Peyer's patch (tissue), 4 donors: Measurements from ENCODE around the gene RPE.

Experiments
- POLR2A ChIP-seq, 2 donors: fragments of 450-650 bp; IDR thresholded peaks; one replicate each; pipeline ENCODE4 v1.5.1; 2017; ENCODE audit warnings: antibody characterized with exemption in 2 of 2, mild to moderate bottlenecking in 2 of 2, moderate library complexity in 2 of 2
- TF ChIP-seq, protein P1 (sequence below), 6 experiments: fragments of 450-650 bp in 4 of 6; fragments of 200-600 bp in 2 of 6; sonication (generic) in 1 of 6; IDR thresholded peaks; one replicate each; pipeline ENCODE4 v1.5.1; 2017 to 2019; ENCODE audit warnings: antibody characterized with exemption in 6 of 6, mild to moderate bottlenecking in 3 of 6, moderate library complexity in 1 of 6

- TF ChIP-seq, protein P1, sequence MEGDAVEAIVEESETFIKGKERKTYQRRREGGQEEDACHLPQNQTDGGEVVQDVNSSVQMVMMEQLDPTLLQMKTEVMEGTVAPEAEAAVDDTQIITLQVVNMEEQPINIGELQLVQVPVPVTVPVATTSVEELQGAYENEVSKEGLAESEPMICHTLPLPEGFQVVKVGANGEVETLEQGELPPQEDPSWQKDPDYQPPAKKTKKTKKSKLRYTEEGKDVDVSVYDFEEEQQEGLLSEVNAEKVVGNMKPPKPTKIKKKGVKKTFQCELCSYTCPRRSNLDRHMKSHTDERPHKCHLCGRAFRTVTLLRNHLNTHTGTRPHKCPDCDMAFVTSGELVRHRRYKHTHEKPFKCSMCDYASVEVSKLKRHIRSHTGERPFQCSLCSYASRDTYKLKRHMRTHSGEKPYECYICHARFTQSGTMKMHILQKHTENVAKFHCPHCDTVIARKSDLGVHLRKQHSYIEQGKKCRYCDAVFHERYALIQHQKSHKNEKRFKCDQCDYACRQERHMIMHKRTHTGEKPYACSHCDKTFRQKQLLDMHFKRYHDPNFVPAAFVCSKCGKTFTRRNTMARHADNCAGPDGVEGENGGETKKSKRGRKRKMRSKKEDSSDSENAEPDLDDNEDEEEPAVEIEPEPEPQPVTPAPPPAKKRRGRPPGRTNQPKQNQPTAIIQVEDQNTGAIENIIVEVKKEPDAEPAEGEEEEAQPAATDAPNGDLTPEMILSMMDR (IDR thresholded peaks at IDR 0.05): no peak
- no peak for TF ChIP-seq POLR2A (IDR thresholded peaks at IDR 0.05)
Measured at GRCh38 chr2:210038078-210038477, 35.6 kb downstream of the RPE start.
